ENCODE data around the gene NOP53. TPM values are rescaled to one million over a fixed set of nuclear protein-coding genes. Genes with fewer than 3 reads are reported as not detected.
A peak's percentile ranks its signal among the peaks of the same experiment; 100 is the strongest.
"Not testable (repeated sequence)": the region's sequence is repeated elsewhere in the genome, so short reads cannot be mapped to it uniquely, and the experiment has no call there.

Gene NOP53
- total RNA-seq, 1 experiment from 2014 or later = 155 TPM

- Histone ChIP-seq H3K27me3 (ENCODE audit: control insufficient read depth, insufficient read depth, low read length) (no peaks in the 10 kb centered on the region), H3K4me3 (ENCODE audit: insufficient read depth, low read depth, low read length) (no peak overlapping the region), H3K36me3 (replicated peaks; ENCODE audit: control insufficient read depth, insufficient read depth, low read length) (no peaks in the 10 kb centered on the region)
- DNase-seq = no peak
These were observed 47.3 kb downstream of the NOP53 start for GRCh38 chr19:47792616-47793015.

GRCh38 chr19:47794526-47794925, 49.2 kb downstream of the NOP53 start:
- H3K27me3 ChIP-seq (ENCODE audit: control insufficient read depth, insufficient read depth, low read length) = no peaks in the 10 kb centered on the region
- peak; percentile 70 for DNase-seq
- H3K36me3 ChIP-seq (replicated peaks; ENCODE audit: control insufficient read depth, insufficient read depth, low read length) = no peaks in the 10 kb centered on the region
- no peak overlapping the region for H3K4me3 ChIP-seq (ENCODE audit: insufficient read depth, low read depth, low read length)

DNA sequence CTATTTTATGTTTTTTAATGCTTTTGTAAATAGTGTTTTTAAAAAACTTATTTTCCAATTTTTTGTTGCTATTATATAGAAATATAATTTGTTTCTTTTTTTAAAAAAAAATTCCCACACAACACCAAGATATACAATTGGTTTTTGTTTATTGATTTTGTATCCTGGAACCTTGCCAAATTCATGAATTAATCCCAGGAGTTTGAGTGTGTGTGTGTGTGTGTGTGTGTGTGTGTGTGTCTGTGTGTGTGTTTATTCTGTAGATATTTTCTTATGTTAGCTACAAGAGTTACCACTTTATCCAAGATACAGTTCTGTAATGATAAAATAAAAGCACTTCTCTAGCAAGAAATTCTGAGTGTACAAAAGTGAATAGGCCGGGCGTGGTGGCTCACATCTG, 51.4 kb downstream of the NOP53 start:
- no peak for DNase-seq
- no peaks in the 10 kb centered on the region for H3K36me3 ChIP-seq (replicated peaks; ENCODE audit: control insufficient read depth, insufficient read depth, low read length)
- H3K4me3 ChIP-seq (ENCODE audit: insufficient read depth, low read depth, low read length) = no peak overlapping the region
- no peaks in the 10 kb centered on the region for H3K27me3 ChIP-seq (ENCODE audit: control insufficient read depth, insufficient read depth, low read length)

DNA sequence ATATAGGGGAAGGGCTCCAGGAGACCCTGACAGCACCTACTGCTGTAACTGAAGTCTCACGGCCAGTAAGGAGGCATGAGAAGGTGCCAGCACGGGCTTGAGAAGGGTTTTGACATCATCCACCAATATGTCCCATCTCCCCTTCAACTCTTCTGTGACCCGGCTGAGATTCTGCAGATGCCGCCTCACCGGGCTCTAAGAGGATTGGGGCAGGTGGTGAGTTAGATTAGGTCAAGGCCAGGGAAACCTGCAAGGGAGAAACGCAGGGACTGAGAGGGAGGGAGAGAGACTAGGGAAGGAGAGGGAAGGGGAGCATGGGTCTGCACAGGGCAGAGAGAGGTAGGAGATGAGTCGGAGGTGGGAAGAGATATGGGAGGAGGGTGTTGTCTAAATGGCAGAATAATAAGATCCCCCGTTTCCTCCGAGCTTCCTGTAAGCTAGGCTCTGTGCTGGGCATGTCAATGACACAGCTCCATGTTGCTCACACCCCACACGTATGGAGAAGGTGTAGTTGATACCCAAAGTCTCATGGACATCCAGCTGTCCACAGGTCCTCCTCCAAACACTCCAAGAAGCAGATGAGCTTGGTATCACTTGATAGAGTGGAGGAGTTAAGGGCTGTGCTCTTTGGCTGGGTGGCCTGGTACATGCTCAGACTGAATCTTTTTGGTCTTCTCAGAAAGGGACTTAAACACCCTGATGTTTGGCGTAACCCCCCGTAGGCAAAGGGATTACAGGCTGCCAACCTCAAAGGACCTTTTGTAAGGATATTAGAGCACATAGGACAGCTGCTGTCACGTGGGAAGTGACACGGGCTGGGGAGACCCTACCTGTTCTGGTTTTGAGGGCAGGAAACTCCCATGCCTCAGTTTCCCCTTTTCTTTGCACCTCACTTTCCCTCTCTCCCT, 52.9 kb downstream of the NOP53 start:
- DNase-seq = no peak
- Histone ChIP-seq H3K36me3 (replicated peaks; ENCODE audit: control insufficient read depth, insufficient read depth, low read length) (no peaks in the 10 kb centered on the region), H3K27me3 (ENCODE audit: control insufficient read depth, insufficient read depth, low read length) (no peaks in the 10 kb centered on the region), H3K4me3 (ENCODE audit: insufficient read depth, low read depth, low read length) (no peak overlapping the region)

DNA sequence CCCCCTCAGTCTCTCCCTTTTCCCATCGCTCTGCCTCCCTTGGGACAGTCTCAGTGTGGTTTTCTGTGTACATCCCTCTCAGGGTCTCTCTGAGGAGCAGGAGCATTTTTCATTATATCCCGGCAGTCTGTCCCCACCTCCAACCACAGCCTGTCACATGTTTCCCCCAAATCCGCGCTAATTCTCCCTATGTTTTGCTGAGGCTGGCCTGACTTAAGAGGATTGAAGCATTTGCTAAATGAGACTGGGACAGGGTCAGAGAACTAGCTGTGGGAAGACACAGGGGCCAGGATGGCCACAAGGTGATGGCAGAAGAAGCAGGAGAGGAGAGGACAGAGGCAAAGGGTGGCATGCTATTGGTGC, 53.5 kb downstream of the NOP53 start:
- Histone ChIP-seq H3K27me3 (ENCODE audit: control insufficient read depth, insufficient read depth, low read length) (no peaks in the 10 kb centered on the region), H3K36me3 (replicated peaks; ENCODE audit: control insufficient read depth, insufficient read depth, low read length) (no peaks in the 10 kb centered on the region), H3K4me3 (ENCODE audit: insufficient read depth, low read depth, low read length) (no peak overlapping the region)
- no peak for DNase-seq

DNA sequence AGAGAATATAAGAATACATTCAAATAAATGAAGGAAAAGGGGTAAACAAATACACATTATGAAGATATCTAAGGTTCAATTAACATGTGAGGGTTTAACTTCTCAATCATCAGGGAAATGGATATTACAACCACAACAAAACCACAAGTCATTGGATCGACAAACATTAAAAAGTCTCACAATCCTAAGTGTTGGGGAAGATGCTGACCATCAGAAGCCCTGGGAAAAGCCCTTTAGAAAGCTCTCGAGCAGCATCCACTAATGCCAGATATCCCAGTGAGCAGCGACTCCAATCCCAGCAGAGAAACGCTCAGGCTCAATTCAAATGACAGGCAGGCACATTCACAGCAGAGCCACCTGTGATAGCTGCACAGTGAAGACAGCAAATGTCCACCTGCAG, 55.9 kb downstream of the NOP53 start:
- Histone ChIP-seq H3K4me3 (ENCODE audit: insufficient read depth, low read depth, low read length) (no peak overlapping the region), H3K36me3 (replicated peaks; ENCODE audit: control insufficient read depth, insufficient read depth, low read length) (no peaks in the 10 kb centered on the region), H3K27me3 (ENCODE audit: control insufficient read depth, insufficient read depth, low read length) (no peaks in the 10 kb centered on the region)
- no peak for DNase-seq

DNA sequence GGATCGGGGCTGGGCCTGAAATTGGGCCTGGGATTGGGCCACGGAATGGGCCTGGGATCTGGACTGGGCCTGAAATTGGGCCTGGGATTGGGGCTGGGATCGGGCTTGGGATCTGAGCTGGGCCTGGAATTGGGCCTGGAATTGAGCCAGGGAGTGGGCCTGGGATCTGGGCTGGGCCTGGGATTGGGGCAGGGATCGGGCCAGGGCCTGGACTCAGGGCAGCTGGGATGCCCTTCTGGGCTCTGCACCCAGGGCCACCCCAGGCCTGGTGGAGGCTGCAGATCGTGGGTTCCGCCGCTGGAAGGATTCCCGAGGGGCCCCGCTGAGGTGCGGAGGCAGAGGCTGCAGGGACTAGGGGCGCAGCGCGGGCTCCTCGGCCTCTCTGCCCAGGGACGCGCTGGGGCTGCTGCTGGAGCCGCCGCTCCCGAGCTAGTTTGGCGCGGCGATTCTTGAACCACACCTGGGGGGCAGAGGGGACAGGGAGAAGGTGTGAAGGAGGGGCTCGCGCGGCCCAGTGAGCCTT, 57.2 kb downstream of the NOP53 start:
- peak; percentile 49 for DNase-seq
- Histone ChIP-seq H3K4me3 (ENCODE audit: insufficient read depth, low read depth, low read length) (no peak overlapping the region), H3K36me3 (replicated peaks; ENCODE audit: control insufficient read depth, insufficient read depth, low read length) (no peaks in the 10 kb centered on the region)

GRCh38 chr19:47803148-47803547, 57.8 kb downstream of the NOP53 start:
- H3K4me3 ChIP-seq (ENCODE audit: insufficient read depth, low read depth, low read length); H3K27me3 ChIP-seq (ENCODE audit: control insufficient read depth, insufficient read depth, low read length); DNase-seq; H3K36me3 ChIP-seq (replicated peaks; ENCODE audit: control insufficient read depth, insufficient read depth, low read length): not testable (repeated sequence)

More for the DNA sequence above, 57.2 kb downstream of the NOP53 start:
- H3K27me3 ChIP-seq (ENCODE audit: control insufficient read depth, insufficient read depth, low read length) = no peaks in the 10 kb centered on the region

GRCh38 chr19:47803671-47804070, 58.3 kb downstream of the NOP53 start:
- not testable (repeated sequence) for H3K36me3 ChIP-seq (replicated peaks; ENCODE audit: control insufficient read depth, insufficient read depth, low read length); H3K4me3 ChIP-seq (ENCODE audit: insufficient read depth, low read depth, low read length); H3K27me3 ChIP-seq (ENCODE audit: control insufficient read depth, insufficient read depth, low read length); DNase-seq

GRCh38 chr19:47804451-47804850, 59.1 kb downstream of the NOP53 start, which contains the start of gene TPRX1:
Gene TPRX1, minus strand, starts transcription at chr19:47804551. Its CDS starts 12 bp downstream, at chr19:47804539.
- H3K36me3 ChIP-seq (replicated peaks; ENCODE audit: control insufficient read depth, insufficient read depth, low read length); H3K27me3 ChIP-seq (ENCODE audit: control insufficient read depth, insufficient read depth, low read length); H3K4me3 ChIP-seq (ENCODE audit: insufficient read depth, low read depth, low read length); DNase-seq: not testable (repeated sequence)

GRCh38 chr19:47805313-47805712, 60.0 kb downstream of the NOP53 start:
- H3K4me3 ChIP-seq (ENCODE audit: insufficient read depth, low read depth, low read length) = no peak overlapping the region
- no peak for DNase-seq
- H3K36me3 ChIP-seq (replicated peaks; ENCODE audit: control insufficient read depth, insufficient read depth, low read length) = no peaks in the 10 kb centered on the region
- H3K27me3 ChIP-seq (ENCODE audit: control insufficient read depth, insufficient read depth, low read length) = no peaks in the 10 kb centered on the region

DNA sequence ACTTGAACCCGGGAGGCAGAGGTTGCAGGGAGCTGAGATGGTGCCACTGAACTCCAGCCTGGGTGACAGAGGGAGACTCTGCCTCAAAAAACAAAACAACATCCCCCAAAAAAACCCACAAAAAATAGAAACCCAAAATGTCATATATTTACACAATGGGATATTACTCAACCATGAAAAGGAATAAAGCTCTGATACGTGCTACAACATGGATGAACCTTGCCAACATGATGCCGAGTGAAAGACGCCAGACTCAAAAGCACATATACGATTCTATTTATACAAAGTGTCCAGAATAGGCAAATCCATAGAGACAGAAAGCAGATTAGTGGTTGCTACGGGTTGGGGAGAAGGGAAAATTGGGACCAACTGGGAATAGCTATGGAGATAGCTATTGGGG, 61.1 kb downstream of the NOP53 start:
- Histone ChIP-seq H3K27me3 (ENCODE audit: control insufficient read depth, insufficient read depth, low read length) (no peaks in the 10 kb centered on the region), H3K4me3 (ENCODE audit: insufficient read depth, low read depth, low read length) (no peak overlapping the region), H3K36me3 (replicated peaks; ENCODE audit: control insufficient read depth, insufficient read depth, low read length) (no peaks in the 10 kb centered on the region)
- DNase-seq = no peak

Other genes starting within 250 kb of the NOP53 start
- gene NAPA, start 230.5 kb upstream of the NOP53 start, total RNA-seq (2014; rRNA removed; shearing (Covaris generic)) = 82.1 and 98.3 TPM in 2 replicates
- not detected in 2 replicates for gene ZNF541, start 172.4 kb upstream of the NOP53 start, total RNA-seq (2014; rRNA removed; shearing (Covaris generic))
- gene BICRA, start 136.4 kb upstream of the NOP53 start, total RNA-seq (2014; rRNA removed; shearing (Covaris generic)) = 3.4 and 8.5 TPM in 2 replicates
- gene EHD2, start 32.1 kb upstream of the NOP53 start, total RNA-seq (2014; rRNA removed; shearing (Covaris generic)) = 6.2 and 7.5 TPM in 2 replicates
- gene SELENOW, start 33.2 kb downstream of the NOP53 start, total RNA-seq (2014; rRNA removed; shearing (Covaris generic)) = 752 and 1,115 TPM in 2 replicates
- not detected in 2 replicates for gene TPRX1, start 59.0 kb downstream of the NOP53 start, total RNA-seq (2014; rRNA removed; shearing (Covaris generic))
- 0.07 and 0.63 TPM in 2 replicates for gene CRX, start 76.4 kb downstream of the NOP53 start, total RNA-seq (2014; rRNA removed; shearing (Covaris generic))
- gene TPRX2, start 113.7 kb downstream of the NOP53 start, total RNA-seq (2014; rRNA removed; shearing (Covaris generic)) = not detected in 2 replicates
- gene SULT2A1, start 140.8 kb downstream of the NOP53 start, total RNA-seq (2014; rRNA removed; shearing (Covaris generic)) = not detected in 2 replicates
- gene BSPH1, start 246.6 kb downstream of the NOP53 start, total RNA-seq (2014; rRNA removed; shearing (Covaris generic)) = not detected in 2 replicates
- not detected in 2 replicates for gene ELSPBP1, start 249.1 kb downstream of the NOP53 start, total RNA-seq (2014; rRNA removed; shearing (Covaris generic))